Tibial nerve (tissue), 4 donors: ENCODE data around the gene ACTR6. TPM values are rescaled to one million over a fixed set of nuclear protein-coding genes. Genes with fewer than 3 reads are reported as not detected.
"Not testable (repeated sequence)": the region's sequence is repeated elsewhere in the genome, so short reads cannot be mapped to it uniquely, and the experiment has no call there.

Experiments used
- DNase-seq, 2 donors: peaks; one replicate each; pipeline ENCODE4 v3.0.0-alpha.2; 2019; ENCODE audit warnings: low spot score in 2 of 2
- H3K27ac ChIP-seq, 4 donors: fragments of 200-600 bp; sonication (generic) in 3 of 4; one replicate each; pipeline ENCODE4 v1.5.1; 2017 to 2019; ENCODE audit warnings: mild to moderate bottlenecking in 1 of 4
- H3K27me3 ChIP-seq, 2 donors: fragments of 200-600 bp; sonication (generic) in 1 of 2; one replicate each; pipeline versions ENCODE4 v1.5.1 to v1.6.0; 2017 to 2019
- H3K36me3 ChIP-seq, 3 donors: fragments of 200-600 bp; sonication (generic); one replicate each; pipeline ENCODE4 v1.5.1; 2018 to 2019
- H3K4me1 ChIP-seq, 4 donors: fragments of 200-600 bp; sonication (generic) in 3 of 4; one replicate each; pipeline ENCODE4 v1.5.1; 2017 to 2019
- H3K4me3 ChIP-seq, 4 donors: fragments of 200-600 bp; sonication (generic) in 3 of 4; one replicate each; pipeline ENCODE4 v1.5.1; 2017 to 2019; ENCODE audit warnings: mild to moderate bottlenecking in 1 of 4, moderate library complexity in 1 of 4
- H3K9me3 ChIP-seq, 4 donors: fragments of 200-600 bp; sonication (generic) in 3 of 4; one replicate each; pipeline ENCODE4 v1.5.1; 2017 to 2019
- EP300 ChIP-seq, 2 donors: sonication (generic); formaldehyde crosslinking; IDR thresholded peaks; one replicate each; pipeline ENCODE4 v1.6.1; 2017; ENCODE audit warnings: antibody characterized with exemption in 2 of 2, mild to moderate bottlenecking in 1 of 2
- POLR2A ChIP-seq, 2 donors: fragments of 450-650 bp; IDR thresholded peaks; one replicate each; pipeline ENCODE4 v1.6.1; 2017; ENCODE audit warnings: antibody characterized with exemption in 2 of 2, mild to moderate bottlenecking in 2 of 2, moderate library complexity in 2 of 2
- WGBS, 2 donors: methylation state at CpG; one replicate each; pipeline ENCODE4 v1.1.5; 2018; 5-methylcytosine and 5-hydroxymethylcytosine counted together
- total RNA-seq, 4 donors: library from RNA; depleted of rRNA; stranded (reverse); fragments of >200 nt; gene quantifications; one replicate each; pipeline ENCODE4 v1.1.0, GENCODE V29; 2016
- TF ChIP-seq, protein P1 (sequence below), 5 experiments: fragments of 200-600 bp in 3 of 5; fragments of 450-650 bp in 2 of 5; sonication (generic) in 3 of 5; IDR thresholded peaks; one replicate each; pipeline ENCODE4 v1.5.1; 2016 to 2019; ENCODE audit warnings: antibody characterized with exemption in 5 of 5, mild to moderate bottlenecking in 3 of 5, moderate library complexity in 2 of 5

The ACTR6 gene
- total RNA-seq, 4 donors from 2014 or later = 11.1 to 19.5 (median 15.5) TPM

DNA sequence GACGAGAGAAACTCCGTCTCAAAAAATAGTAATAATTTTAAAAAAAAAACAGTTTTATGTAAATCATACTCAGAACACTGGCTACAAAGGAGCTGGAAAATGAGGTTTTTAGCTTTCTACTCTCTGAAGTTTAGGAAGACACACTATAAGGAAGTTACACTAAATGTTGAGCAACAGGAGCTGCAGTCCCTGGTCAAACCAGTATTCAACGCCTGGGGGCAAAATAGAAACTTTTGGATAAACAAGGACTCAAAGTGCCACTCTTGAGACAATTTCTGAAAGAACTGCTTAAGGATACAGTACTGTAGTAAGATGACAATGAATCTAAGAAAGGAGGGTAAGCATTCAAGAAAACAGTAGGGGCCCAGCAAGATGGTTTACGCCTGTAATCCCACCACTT is 29.3 kb downstream of the ACTR6 start:
- no peaks in the 10 kb centered on the region for H3K27me3 ChIP-seq
- H3K9me3 ChIP-seq = no peaks in the 10 kb centered on the region
- peaks cover 0 to 12% (median 0%) of the 10 kb centered on the region in 3 donors for H3K36me3 ChIP-seq
- H3K27ac ChIP-seq = no peak overlapping the region
- DNase-seq = no peak
- H3K4me3 ChIP-seq = no peak overlapping the region
- 80 to 84% methylated on average over 4 of the region's 4 CpGs for WGBS, 2 donors
- peaks cover 0 to 9% (median 0%) of the 10 kb centered on the region in 4 donors for H3K4me1 ChIP-seq
- TF ChIP-seq, protein P1, sequence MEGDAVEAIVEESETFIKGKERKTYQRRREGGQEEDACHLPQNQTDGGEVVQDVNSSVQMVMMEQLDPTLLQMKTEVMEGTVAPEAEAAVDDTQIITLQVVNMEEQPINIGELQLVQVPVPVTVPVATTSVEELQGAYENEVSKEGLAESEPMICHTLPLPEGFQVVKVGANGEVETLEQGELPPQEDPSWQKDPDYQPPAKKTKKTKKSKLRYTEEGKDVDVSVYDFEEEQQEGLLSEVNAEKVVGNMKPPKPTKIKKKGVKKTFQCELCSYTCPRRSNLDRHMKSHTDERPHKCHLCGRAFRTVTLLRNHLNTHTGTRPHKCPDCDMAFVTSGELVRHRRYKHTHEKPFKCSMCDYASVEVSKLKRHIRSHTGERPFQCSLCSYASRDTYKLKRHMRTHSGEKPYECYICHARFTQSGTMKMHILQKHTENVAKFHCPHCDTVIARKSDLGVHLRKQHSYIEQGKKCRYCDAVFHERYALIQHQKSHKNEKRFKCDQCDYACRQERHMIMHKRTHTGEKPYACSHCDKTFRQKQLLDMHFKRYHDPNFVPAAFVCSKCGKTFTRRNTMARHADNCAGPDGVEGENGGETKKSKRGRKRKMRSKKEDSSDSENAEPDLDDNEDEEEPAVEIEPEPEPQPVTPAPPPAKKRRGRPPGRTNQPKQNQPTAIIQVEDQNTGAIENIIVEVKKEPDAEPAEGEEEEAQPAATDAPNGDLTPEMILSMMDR (IDR thresholded peaks at IDR 0.05) = no peak
- TF ChIP-seq EP300 (IDR thresholded peaks at IDR 0.05) (no peak), POLR2A (IDR thresholded peaks at IDR 0.05) (no peak)

DNA sequence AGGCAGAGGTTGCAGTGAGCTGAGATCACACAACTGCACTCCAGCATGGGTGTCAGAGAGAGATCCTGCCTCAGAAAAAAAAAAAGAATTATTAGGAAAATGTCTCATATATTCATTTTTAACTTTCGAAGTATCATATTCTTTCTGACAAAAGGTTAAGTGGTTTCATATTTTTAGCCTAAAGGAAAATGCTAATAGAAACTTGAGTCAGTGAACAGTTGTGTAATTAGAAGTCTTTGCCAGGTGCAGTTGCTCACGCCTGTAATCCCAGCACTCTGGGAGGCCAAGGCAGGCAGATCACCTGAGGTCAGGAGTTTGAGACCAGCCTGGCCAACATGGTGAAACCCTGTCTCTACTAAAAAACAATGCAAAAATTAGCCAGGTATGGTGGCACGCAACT is 31.3 kb downstream of the ACTR6 start:
- H3K36me3 ChIP-seq, H3K9me3 ChIP-seq, H3K27ac ChIP-seq, H3K27me3 ChIP-seq, DNase-seq, H3K4me3 ChIP-seq: not testable (repeated sequence)
- peaks cover 0 to 12% (median 0%) of the 10 kb centered on the region in 4 donors for H3K4me1 ChIP-seq
- 67 to 78% methylated on average over 3 of the region's 3 CpGs for WGBS, 2 donors

DNA sequence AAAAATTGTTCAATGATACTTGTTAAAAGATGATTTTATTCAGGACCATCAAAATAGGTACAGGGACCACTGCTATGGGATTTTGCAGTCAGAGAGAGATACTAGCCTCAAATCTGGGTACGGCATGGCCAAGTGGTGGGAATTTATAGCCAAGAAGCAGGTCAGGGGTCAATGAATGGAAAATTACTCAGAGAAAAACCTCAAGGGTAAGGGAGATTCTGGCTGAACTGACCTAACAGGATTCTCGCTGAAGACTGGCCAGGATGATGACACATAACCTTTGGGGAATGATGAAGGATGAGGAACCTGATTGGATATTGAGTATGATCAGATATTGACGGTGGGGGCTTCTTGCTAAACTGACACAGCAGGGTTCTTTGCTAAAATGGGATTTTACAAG is 33.6 kb downstream of the ACTR6 start:
- DNase-seq = peak in 1 of 2 donors; percentile 36
- Histone ChIP-seq H3K27ac (peak overlapping the region in 2 of 4 donors; percentile 2 to 5), H3K4me3 (peak overlapping the region in 1 of 4 donors; percentile 0), H3K36me3 (no peaks in the 10 kb centered on the region), H3K9me3 (no peaks in the 10 kb centered on the region), H3K27me3 (no peaks in the 10 kb centered on the region), H3K4me1 (peaks cover 0 to 12% (median 0%) of the 10 kb centered on the region in 4 donors)
- WGBS, 2 donors = 17 to 28% methylated on average over 3 of the region's 3 CpGs
- TF ChIP-seq EP300 (IDR thresholded peaks at IDR 0.05) (no peak), POLR2A (IDR thresholded peaks at IDR 0.05) (no peak)
- TF ChIP-seq, protein P1 (IDR thresholded peaks at IDR 0.05) = no peak

DNA sequence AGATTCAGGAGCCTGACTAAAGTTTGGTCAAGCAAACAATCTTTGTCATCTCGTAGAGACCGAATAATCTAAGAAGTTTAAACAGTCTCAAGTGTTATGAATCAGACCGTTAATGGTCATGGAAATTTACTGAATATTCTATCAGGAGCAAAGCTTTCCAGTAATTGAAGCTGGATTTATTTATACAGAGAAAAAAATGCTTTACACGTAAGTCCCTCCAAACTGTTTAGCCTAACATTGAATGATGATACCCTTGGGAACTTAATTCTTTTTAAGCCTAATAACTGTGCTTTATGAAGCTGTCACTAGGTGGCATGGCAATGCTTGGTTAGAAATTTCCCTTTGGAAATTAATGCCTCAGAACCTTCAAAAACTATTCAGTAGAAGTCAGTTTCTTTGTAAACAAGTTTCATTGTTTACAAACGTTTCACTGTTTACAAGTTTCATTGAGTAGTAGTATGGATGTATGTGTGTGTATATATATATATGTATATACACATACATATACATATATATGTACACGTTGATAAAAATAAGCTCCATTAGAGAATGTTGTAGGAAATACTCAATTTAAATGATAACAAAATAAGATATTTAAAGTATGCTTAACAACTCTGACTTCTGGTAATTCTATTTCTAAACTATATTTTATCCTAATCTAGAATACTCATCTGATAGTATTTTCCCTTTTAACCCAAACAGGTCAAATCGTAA is 34.1 kb downstream of the ACTR6 start:
- Histone ChIP-seq H3K9me3 (no peaks in the 10 kb centered on the region), H3K27me3 (no peaks in the 10 kb centered on the region), H3K27ac (peak overlapping the region in 2 of 4 donors; percentile 2 to 5), H3K4me3 (peak overlapping the region in 1 of 4 donors; percentile 0), H3K36me3 (no peaks in the 10 kb centered on the region), H3K4me1 (peaks cover 0 to 12% (median 0%) of the 10 kb centered on the region in 4 donors)
- TF ChIP-seq, protein P1 (IDR thresholded peaks at IDR 0.05) = peak; percentile 59 to 70 (median 67)
- no peak for TF ChIP-seq EP300 (IDR thresholded peaks at IDR 0.05)
- no peak for TF ChIP-seq POLR2A (IDR thresholded peaks at IDR 0.05)
- 40 to 45% methylated on average over 7 of the region's 7 CpGs for WGBS, 2 donors
- no peak for DNase-seq

DNA sequence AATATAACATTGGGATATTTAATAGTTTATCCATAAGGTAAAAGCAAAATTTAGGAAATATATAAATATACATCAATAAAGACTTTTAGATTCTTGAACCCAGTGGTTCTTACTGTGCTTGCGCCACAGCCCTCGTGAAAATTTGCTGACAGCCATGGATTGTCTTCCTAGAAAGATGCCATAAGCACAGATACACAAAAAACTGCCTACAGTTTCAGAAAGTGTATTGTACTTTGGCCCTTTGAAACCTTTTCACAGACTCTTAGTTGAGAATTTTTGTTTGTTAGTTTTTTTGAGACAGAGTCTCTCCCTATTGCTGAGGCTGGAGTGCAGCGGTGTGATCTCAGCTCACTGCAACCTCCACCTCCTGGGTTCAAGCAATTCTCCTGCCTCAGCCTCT is 38.2 kb downstream of the ACTR6 start:
- no peaks in the 10 kb centered on the region for H3K27me3 ChIP-seq

DNA sequence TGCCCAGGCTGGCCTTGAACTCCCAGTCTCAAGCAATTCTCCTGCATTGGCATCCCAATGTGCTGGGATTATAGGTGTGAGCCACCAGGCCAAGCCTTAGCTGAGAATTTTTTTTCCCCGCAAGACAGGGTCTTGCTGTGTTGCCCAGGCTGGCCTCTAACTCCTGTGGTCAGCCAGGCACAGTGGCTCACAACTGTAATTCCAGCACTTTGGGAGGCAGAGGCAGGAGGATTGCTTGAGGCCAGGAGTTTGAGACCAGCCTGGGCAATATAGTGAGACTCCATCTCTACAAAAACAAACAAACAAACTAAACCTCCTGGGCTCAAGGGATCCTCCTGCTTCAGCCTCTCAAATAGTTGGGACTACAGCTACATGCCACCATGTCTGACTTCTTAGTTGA is 39.0 kb downstream of the ACTR6 start:
- 83 to 94% methylated on average over 1 of the region's 1 CpG for WGBS, 2 donors
- H3K9me3 ChIP-seq = no peaks in the 10 kb centered on the region

More for the DNA sequence above, 38.2 kb downstream of the ACTR6 start:
- Histone ChIP-seq H3K9me3 (no peaks in the 10 kb centered on the region), H3K27ac (no peak overlapping the region), H3K36me3 (no peaks in the 10 kb centered on the region), H3K4me1 (peaks cover 0 to 12% (median 0%) of the 10 kb centered on the region in 4 donors), H3K4me3 (no peak overlapping the region)
- TF ChIP-seq POLR2A (IDR thresholded peaks at IDR 0.05) (no peak), EP300 (IDR thresholded peaks at IDR 0.05) (no peak)
- WGBS, 2 donors = 93 to 96% methylated on average over 3 of the region's 3 CpGs
- DNase-seq = no peak

More for the DNA sequence above, 39.0 kb downstream of the ACTR6 start:
- Histone ChIP-seq H3K27me3 (no peaks in the 10 kb centered on the region), H3K36me3 (no peaks in the 10 kb centered on the region), H3K27ac (no peak overlapping the region), H3K4me1 (peaks cover 0 to 6% (median 0%) of the 10 kb centered on the region in 4 donors), H3K4me3 (no peak overlapping the region)
- TF ChIP-seq, protein P1 (IDR thresholded peaks at IDR 0.05) = no peak
- TF ChIP-seq POLR2A (IDR thresholded peaks at IDR 0.05) (no peak), EP300 (IDR thresholded peaks at IDR 0.05) (no peak)
- no peak for DNase-seq
